Activated CD8-positive, alpha-beta memory T cell treated with anti-CD3 and anti-CD28 coated beads, Interleukin-2, amount 50 U/mL, for 1 hour (primary cell): ENCODE measurements around the gene GDF10.

Experiments used
- DNase-seq: peaks from one replicate; pipeline ENCODE4 v3.0.0-alpha.2; 2020; ENCODE audit errors: extremely low read depth

Gene GDF10

GRCh38 chr10:47353351-47353750, 53.4 kb downstream of the GDF10 start:
- DNase-seq: no peak

GRCh38 chr10:47354165-47354564, 54.2 kb downstream of the GDF10 start:
- no peak for DNase-seq

GRCh38 chr10:47354900-47355299, 54.9 kb downstream of the GDF10 start:
- no peak for DNase-seq

- DNase-seq: no peak
These were observed 56.7 kb downstream of the GDF10 start for GRCh38 chr10:47356708-47357107.

GRCh38 chr10:47357131-47357582, 57.2 kb downstream of the GDF10 start:
- no peak for DNase-seq

- DNase-seq: no peak
These were observed 57.9 kb downstream of the GDF10 start for GRCh38 chr10:47357911-47358310.

- DNase-seq: no peak
These were observed 58.5 kb downstream of the GDF10 start for GRCh38 chr10:47358457-47358856.

GRCh38 chr10:47359101-47359500, 59.1 kb downstream of the GDF10 start:
- no peak for DNase-seq

- DNase-seq: no peak
These were observed 59.8 kb downstream of the GDF10 start for GRCh38 chr10:47359626-47360418.

- no peak for DNase-seq
These were observed 60.5 kb downstream of the GDF10 start for GRCh38 chr10:47360419-47361040.

GRCh38 chr10:47361293-47361692, 61.3 kb downstream of the GDF10 start:
- DNase-seq: no peak

GRCh38 chr10:47362199-47362598, 62.2 kb downstream of the GDF10 start:
- no peak for DNase-seq
